HEK293 (cell line): ENCODE data around the gene SAMD8.

ENCODE experiments used
- CTCF ChIA-PET: fragments of 350-600 bp; formaldehyde crosslinking; extraction: SDS; loops from one replicate; lab custom pipeline; 2021; ENCODE audit warnings: antibody characterized with exemption; lab: Yijun Ruan, JAX
- POLR2A ChIA-PET: fragments of 300-600 bp; formaldehyde crosslinking; extraction: SDS; loops from one replicate; lab custom pipeline; 2020; ENCODE audit warnings: antibody characterized with exemption, inconsistent platforms; lab: Yijun Ruan, JAX
- H3K27ac ChIP-seq: fragments of 200-500 bp; sonication (Bioruptor generic); 2 replicates; pipeline ENCODE4 v1.5.1; 2014; ENCODE audit warnings: low read depth, low read length, control low read depth, inconsistent platforms; ENCODE audit errors: extremely low read depth
- H3K36me3 ChIP-seq, 2 experiments: fragments of 200-500 bp in 1 of 2; sonication (Bioruptor generic) in 1 of 2; 1 replicate in 1 of 2; 2 replicates in 1 of 2; pipeline ENCODE4 v1.5.1; 2014 to 2017; ENCODE audit warnings: inconsistent platforms in 2 of 2, low read length in 2 of 2; ENCODE audit not compliant: control insufficient read depth in 2 of 2, insufficient read depth in 1 of 2
- H3K4me1 ChIP-seq: fragments of 200-500 bp; sonication (Bioruptor generic); 2 replicates; pipeline ENCODE4 v1.5.1; 2014; ENCODE audit warnings: mild to moderate bottlenecking, low read length, inconsistent platforms; ENCODE audit not compliant: control insufficient read depth, insufficient read depth
- H3K4me3 ChIP-seq: 2 replicates; pipeline ENCODE4 v1.5.1; 2011; ENCODE audit warnings: low read depth, mild to moderate bottlenecking, control low read depth, low read length, moderate library complexity
- H3K9me3 ChIP-seq: fragments of 200-500 bp; sonication (Bioruptor generic); 2 replicates; pipeline ENCODE4 v1.5.1; 2014; ENCODE audit warnings: low read depth, low read length, inconsistent platforms; ENCODE audit not compliant: control insufficient read depth, insufficient read depth
- CTCF ChIP-seq: fragments of 450-650 bp; formaldehyde crosslinking; IDR thresholded peaks from 2 replicates; pipeline ENCODE4 v1.5.1; 2016; ENCODE audit warnings: missing biosample characterization, missing genetic modification characterization
- GLI4 ChIP-seq: fragments of 450-650 bp; formaldehyde crosslinking; IDR thresholded peaks from 2 replicates; pipeline ENCODE4 v1.5.1; 2016; ENCODE audit warnings: missing biosample characterization, missing genetic modification characterization
- PRDM10 ChIP-seq: fragments of 450-650 bp; formaldehyde crosslinking; IDR thresholded peaks from 2 replicates; pipeline ENCODE4 v1.5.1; 2016; ENCODE audit warnings: missing biosample characterization, missing genetic modification characterization
- ZBTB44 ChIP-seq: fragments of 450-650 bp; IDR thresholded peaks from 2 replicates; pipeline ENCODE4 v1.5.1; 2018; ENCODE audit warnings: missing biosample characterization, mild to moderate bottlenecking, missing genetic modification characterization
- ZFHX2 ChIP-seq: fragments of 450-650 bp; formaldehyde crosslinking; conservative IDR thresholded peaks from 2 replicates; pipeline ENCODE4 v1.5.1; 2016; ENCODE audit warnings: missing biosample characterization, missing genetic modification characterization
- ZNF10 ChIP-seq: fragments of 450-650 bp; formaldehyde crosslinking; IDR thresholded peaks from 2 replicates; pipeline ENCODE4 v1.5.1; 2017; ENCODE audit warnings: missing biosample characterization, missing genetic modification characterization
- ZNF114 ChIP-seq: fragments of 450-650 bp; formaldehyde crosslinking; IDR thresholded peaks from 2 replicates; pipeline ENCODE4 v1.5.0; 2017; ENCODE audit warnings: missing biosample characterization, missing genetic modification characterization
- ZNF138 ChIP-seq: fragments of 450-650 bp; formaldehyde crosslinking; IDR thresholded peaks from 2 replicates; pipeline ENCODE4 v1.5.1; 2016; ENCODE audit warnings: missing biosample characterization, missing genetic modification characterization, borderline replicate concordance
- ZNF175 ChIP-seq: fragments of 450-650 bp; formaldehyde crosslinking; IDR thresholded peaks from 2 replicates; pipeline ENCODE4 v1.5.1; 2016; ENCODE audit warnings: missing biosample characterization, missing genetic modification characterization
- ZNF366 ChIP-seq: fragments of 450-650 bp; formaldehyde crosslinking; conservative IDR thresholded peaks from 2 replicates; pipeline ENCODE4 v1.5.1; 2016; ENCODE audit warnings: missing biosample characterization, missing genetic modification characterization
- ZNF391 ChIP-seq: fragments of 450-650 bp; formaldehyde crosslinking; IDR thresholded peaks from 2 replicates; pipeline ENCODE4 v1.5.1; 2016; ENCODE audit warnings: low read depth, missing biosample characterization, missing genetic modification characterization, borderline replicate concordance
- ZNF433 ChIP-seq: fragments of 450-650 bp; formaldehyde crosslinking; IDR thresholded peaks from 2 replicates; pipeline ENCODE4 v1.5.1; 2016; ENCODE audit warnings: missing biosample characterization, missing genetic modification characterization, low read depth
- ZNF48 ChIP-seq: fragments of 450-650 bp; formaldehyde crosslinking; IDR thresholded peaks from 2 replicates; pipeline ENCODE4 v1.5.1; 2016; ENCODE audit warnings: missing biosample characterization, missing genetic modification characterization
- ZNF549 ChIP-seq: fragments of 450-650 bp; IDR thresholded peaks from 2 replicates; pipeline ENCODE4 v1.5.1; 2018; ENCODE audit warnings: missing biosample characterization, missing genetic modification characterization, mild to moderate bottlenecking, inconsistent platforms, moderate library complexity
- ZNF580 ChIP-seq: fragments of 450-650 bp; formaldehyde crosslinking; IDR thresholded peaks from 2 replicates; pipeline ENCODE4 v1.5.1; 2016; ENCODE audit warnings: missing biosample characterization, missing genetic modification characterization

Gene SAMD8

GRCh38 chr10:75099952-75100763 is 11.3 kb upstream of the SAMD8 start (continued):
- TF ChIP-seq ZBTB44 (tag by site-specific recombination) (no peak), ZNF366 (no peak), GLI4 (no peak), ZNF580 (no peak), CTCF (peak; percentile 96), ZNF391 (tag by site-specific recombination) (0 out of 2 replicates have a peak, but pooled peaks have one; percentile 35), ZNF10 (tag by site-specific recombination) (peak; percentile 60; the same call in 1 of the 2 replicates), ZNF138 (tag by site-specific recombination) (no peak), ZFHX2 (peak; percentile 56), ZNF48 (no peak), ZNF175 (tag by site-specific recombination) (no peak), PRDM10 (tag by site-specific recombination) (peak; percentile 63), ZNF549 (no peak), ZNF114 (tag by site-specific recombination) (no peak)

- no peaks in the 10 kb centered on the region for H3K36me3 ChIP-seq
- TF ChIP-seq ZNF433 (tag by site-specific recombination) (no peak), PRDM10 (tag by site-specific recombination) (peak; percentile 15; the same call in 1 of the 2 replicates)
- no peak overlapping the region for H3K27ac ChIP-seq
- H3K4me3 ChIP-seq = no peak overlapping the region
- ChIA-PET CTCF (interaction anchor here (0.6 to 4.9 kb wide), 11 partner anchors 8 to 975 kb away, joined by 3 to 48 read pairs (median 3); a partner anchor contains a TSS), POLR2A (interaction anchor here (0.6 kb wide), 1 partner anchor 202 kb away, joined by 4 read pairs; no protein-coding TSS in a partner anchor)
- no peaks in the 10 kb centered on the region for H3K4me1 ChIP-seq
- no peaks in the 10 kb centered on the region for H3K9me3 ChIP-seq
Observed at GRCh38 chr10:75100764-75101291, 10.6 kb upstream of the SAMD8 start.
